WERI-Rb-1 (cell line): Measurements from ENCODE around the gene SLC25A43.

Experiments used
- DNase-seq: peaks from one replicate; pipeline ENCODE4 v3.0.0-alpha.2; 2020
- H3K27ac ChIP-seq: fragments of 250-450 bp; sonication (Bioruptor Pico); 2 replicates; pipeline ENCODE4 v1.5.1; 2020; ENCODE audit warnings: mild to moderate bottlenecking, moderate library complexity
- H3K27me3 ChIP-seq: fragments of 250-450 bp; sonication (Bioruptor Pico); 2 replicates; pipeline ENCODE4 v1.5.1; 2021; ENCODE audit warnings: mild to moderate bottlenecking, low read depth, moderate library complexity; ENCODE audit not compliant: insufficient read depth, severe bottlenecking
- H3K36me3 ChIP-seq: fragments of 250-450 bp; sonication (Bioruptor Pico); 2 replicates; pipeline ENCODE4 v1.5.1; 2020; ENCODE audit warnings: mild to moderate bottlenecking, moderate library complexity
- H3K4me3 ChIP-seq: 2 replicates; pipeline ENCODE4 v1.5.1; 2011; ENCODE audit warnings: low read depth, mild to moderate bottlenecking, control low read depth, low read length
- H3K9me3 ChIP-seq: fragments of 250-450 bp; sonication (Bioruptor Pico); 2 replicates; pipeline ENCODE4 v1.5.1; 2021; ENCODE audit warnings: mild to moderate bottlenecking, moderate library complexity; ENCODE audit not compliant: severe bottlenecking
- CTCF ChIP-seq: IDR thresholded peaks from 2 replicates; pipeline ENCODE4 v1.5.1; 2011; ENCODE audit warnings: low read depth, mild to moderate bottlenecking, control low read depth, inconsistent platforms, low read length

SLC25A43 gene

DNA sequence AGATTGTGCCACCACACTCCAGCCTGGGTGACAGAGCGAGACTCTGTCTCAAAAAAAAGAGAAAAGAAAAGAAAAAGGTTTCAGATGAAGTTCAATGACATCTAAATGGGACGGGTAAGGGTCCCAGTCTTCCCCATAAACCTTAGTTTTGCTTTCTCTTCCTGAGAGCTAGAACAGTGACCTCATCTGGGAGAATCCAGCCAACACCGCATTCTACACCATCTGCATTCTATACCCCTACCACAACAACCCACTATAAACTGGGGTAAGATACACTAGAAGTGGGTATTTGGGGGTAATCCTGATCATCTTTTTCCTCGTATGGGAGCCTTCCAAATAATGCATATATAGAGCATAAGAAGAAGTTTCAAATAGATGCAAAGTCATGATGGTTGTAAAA lies 18.2 kb downstream of the SLC25A43 start:
- Histone ChIP-seq H3K9me3 (no peaks in the 10 kb centered on the region), H3K27ac (no peak overlapping the region), H3K36me3 (no peaks in the 10 kb centered on the region), H3K4me3 (no peak overlapping the region), H3K27me3 (no peaks in the 10 kb centered on the region)
- no peak for TF ChIP-seq CTCF
- DNase-seq = no peak

DNA sequence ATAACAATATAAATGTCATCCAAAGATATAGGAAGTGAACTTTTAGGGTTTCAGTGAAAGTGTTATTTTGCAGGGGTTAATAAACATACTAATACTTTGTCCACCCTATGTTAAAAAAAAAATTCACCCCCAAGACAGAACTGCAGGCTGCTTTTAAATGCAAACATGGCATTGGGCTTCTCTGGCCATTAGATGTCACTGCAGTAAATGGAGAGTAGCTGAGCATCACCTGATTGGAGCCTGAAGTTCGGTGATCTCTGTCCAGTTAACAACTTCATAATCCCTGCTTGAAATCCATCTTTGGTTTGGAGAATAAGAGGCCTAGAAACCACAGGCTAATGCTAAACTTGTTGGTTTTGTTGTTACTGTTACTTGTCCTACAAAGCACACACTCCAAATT lies 18.7 kb downstream of the SLC25A43 start:
- TF ChIP-seq CTCF = peak; percentile 39; the same call in 1 of the 2 replicates
- Histone ChIP-seq H3K4me3 (no peak overlapping the region), H3K27me3 (no peaks in the 10 kb centered on the region), H3K9me3 (no peaks in the 10 kb centered on the region), H3K27ac (no peak overlapping the region), H3K36me3 (no peaks in the 10 kb centered on the region)
- DNase-seq = no peak

- DNase-seq = no peak
- no peak overlapping the region for H3K27ac ChIP-seq
- no peaks in the 10 kb centered on the region for H3K27me3 ChIP-seq
- no peak for TF ChIP-seq CTCF
- no peaks in the 10 kb centered on the region for H3K36me3 ChIP-seq
- H3K9me3 ChIP-seq = no peaks in the 10 kb centered on the region
- H3K4me3 ChIP-seq = no peak overlapping the region
Measured at GRCh38 chrX:119419146-119419545, 20.0 kb downstream of the SLC25A43 start.

- Histone ChIP-seq H3K36me3 (no peaks in the 10 kb centered on the region), H3K4me3 (no peak overlapping the region), H3K9me3 (no peaks in the 10 kb centered on the region), H3K27me3 (no peaks in the 10 kb centered on the region), H3K27ac (no peak overlapping the region)
- no peak for TF ChIP-seq CTCF
- no peak for DNase-seq
Measured at GRCh38 chrX:119419898-119420297, 20.8 kb downstream of the SLC25A43 start.

DNA sequence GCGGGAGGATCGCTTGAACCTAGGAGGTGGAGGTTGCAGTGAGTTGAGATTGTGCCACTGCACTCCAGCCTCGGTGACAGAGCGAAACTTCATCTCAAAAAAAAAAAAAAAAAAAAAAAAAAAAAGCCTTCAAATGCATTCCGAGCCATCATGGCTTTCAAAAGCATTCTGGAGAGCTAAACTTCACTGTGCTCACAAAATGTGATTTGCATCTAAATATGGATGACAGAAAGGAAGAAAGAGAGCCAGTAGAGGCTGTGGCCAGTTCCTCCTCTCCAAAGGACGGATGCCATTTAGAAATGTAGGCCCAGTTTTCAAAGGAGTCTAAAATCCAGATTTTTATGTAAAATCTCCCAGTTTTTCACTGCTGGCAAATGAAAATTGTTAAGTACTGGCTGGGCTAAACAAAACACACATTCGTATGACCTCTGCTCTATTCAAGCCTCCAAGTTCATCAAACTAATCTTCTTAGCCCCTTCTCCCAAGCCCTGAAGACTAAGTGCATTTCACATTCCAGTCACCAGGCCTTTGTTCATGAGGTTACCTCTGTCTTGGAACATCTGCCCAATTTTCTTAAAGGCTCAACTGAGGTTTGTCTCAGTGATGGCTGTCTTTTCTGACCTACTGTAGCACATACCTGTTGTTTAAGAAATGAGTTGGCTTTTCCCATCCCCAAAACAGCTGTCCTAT lies 22.0 kb downstream of the SLC25A43 start:
- no peak for DNase-seq
- no peaks in the 10 kb centered on the region for H3K27me3 ChIP-seq
- no peaks in the 10 kb centered on the region for H3K9me3 ChIP-seq
- H3K27ac ChIP-seq = no peak overlapping the region
- H3K36me3 ChIP-seq = no peaks in the 10 kb centered on the region
- no peak overlapping the region for H3K4me3 ChIP-seq
- TF ChIP-seq CTCF = no peak

GRCh38 chrX:119423631-119424030 lies 24.5 kb downstream of the SLC25A43 start:
- Histone ChIP-seq H3K4me3 (no peak overlapping the region), H3K36me3 (no peaks in the 10 kb centered on the region), H3K9me3 (no peaks in the 10 kb centered on the region), H3K27ac (no peak overlapping the region), H3K27me3 (no peaks in the 10 kb centered on the region)
- no peak for TF ChIP-seq CTCF
- no peak for DNase-seq
